HL-60 (cell line): ENCODE measurements around the gene PHLPP2.

Experiments
- GABPA ChIP-seq: IDR thresholded peaks from 2 replicates; pipeline ENCODE4 v1.6.1; 2012; ENCODE audit warnings: low read depth
- REST ChIP-seq: IDR thresholded peaks from 2 replicates; pipeline ENCODE4 v1.6.1; 2012; ENCODE audit warnings: low read depth; ENCODE audit not compliant: insufficient replicate concordance

GRCh38 chr16:71666928-71667707, 57.4 kb downstream of the PHLPP2 start:
- TF ChIP-seq REST (no peak), GABPA (no peak)
